Breast epithelium (tissue), 3 donors: ENCODE data around the gene GALNT2.

Experiments
- CTCF ChIP-seq, 3 donors: fragments of 450-650 bp; IDR thresholded peaks; one replicate each; pipeline ENCODE4 v1.5.1; 2016 to 2017; ENCODE audit warnings: antibody characterized with exemption in 3 of 3, mild to moderate bottlenecking in 3 of 3, moderate library complexity in 3 of 3
- POLR2AphosphoS5 ChIP-seq, 3 donors: sonication (generic); formaldehyde crosslinking; IDR thresholded peaks; one replicate each; pipeline ENCODE4 v1.6.1; 2017; ENCODE audit warnings: antibody characterized with exemption in 3 of 3

- no peak for TF ChIP-seq CTCF (IDR thresholded peaks at IDR 0.05)
- TF ChIP-seq POLR2AphosphoS5 (IDR thresholded peaks at IDR 0.05) = no peak
These were observed 193.8 kb downstream of the GALNT2 start for GRCh38 chr1:230260831-230261230.
